K562 (cell line): ENCODE measurements around the gene ASRGL1. TPM values are rescaled to one million over a fixed set of nuclear protein-coding genes. Genes with fewer than 3 reads are reported as not detected.

Source experiments
- CBFA2T3 ChIP-seq: fragments of 450-650 bp; IDR thresholded peaks from 2 replicates; pipeline ENCODE4 v1.6.1; 2017
- CBX2 ChIP-seq: fragments of 200-600 bp; sonication (generic); IDR thresholded peaks from one replicate; pipeline ENCODE4 v1.6.1; 2012; ENCODE audit warnings: mild to moderate bottlenecking, low read length, inconsistent platforms; ENCODE audit not compliant: insufficient read depth, poor library complexity, severe bottlenecking
- CCNT2 ChIP-seq: IDR thresholded peaks from 2 replicates; pipeline ENCODE4 v1.6.1; 2011; ENCODE audit warnings: borderline replicate concordance, low read depth, mild to moderate bottlenecking, moderate library complexity, mixed read lengths, low read length; ENCODE audit not compliant: insufficient read length; ENCODE audit errors: extremely low read depth
- CXXC5 ChIP-seq: fragments of 250-450 bp; sonication (Bioruptor Pico); IDR thresholded peaks from 2 replicates; pipeline ENCODE4 v1.8.0; 2022; ENCODE audit warnings: inconsistent platforms, mild to moderate bottlenecking, moderate library complexity
- MECOM ChIP-seq: fragments of 250-450 bp; sonication (Bioruptor Pico); IDR thresholded peaks from 2 replicates; pipeline ENCODE4 v1.8.0; 2022; ENCODE audit warnings: inconsistent platforms
- MTA2 ChIP-seq: fragments of 450-650 bp; IDR thresholded peaks from 2 replicates; pipeline ENCODE4 v1.6.1; 2016; ENCODE audit warnings: low read depth
- NONO ChIP-seq, 2 experiments: fragments of 200-400 bp in 1 of 2; fragments of 450-650 bp in 1 of 2; formaldehyde crosslinking in 1 of 2; IDR thresholded peaks; 2 replicates each; pipeline ENCODE4 v1.6.1; 2017; ENCODE audit warnings: low read depth in 2 of 2, mild to moderate bottlenecking in 2 of 2, moderate library complexity in 2 of 2, low read length in 1 of 2
- NR4A1 ChIP-seq, 2 experiments: fragments of 250-450 bp in 1 of 2; fragments of 450-650 bp in 1 of 2; sonication (Bioruptor Pico) in 1 of 2; IDR thresholded peaks; 2 replicates each; pipeline versions ENCODE4 v1.4.0 to v1.6.1; 2016 to 2020; ENCODE audit warnings: mild to moderate bottlenecking in 2 of 2, missing compliant biosample characterization in 1 of 2, missing genetic modification characterization in 1 of 2, moderate library complexity in 1 of 2
- RB1 ChIP-seq: fragments of 450-650 bp; IDR thresholded peaks from 2 replicates; pipeline ENCODE4 v1.6.1; 2017; ENCODE audit warnings: low read depth, mild to moderate bottlenecking
- RCOR1 ChIP-seq, 2 experiments: IDR thresholded peaks; 2 replicates each; pipeline ENCODE4 v1.6.1; 2012; ENCODE audit warnings: low read depth in 2 of 2, low read length in 2 of 2, borderline replicate concordance in 1 of 2, improper control_type of control experiment in 1 of 2
- TEAD1 ChIP-seq, 2 experiments: fragments of 450-650 bp in 1 of 2; sonication (generic) in 1 of 2; formaldehyde crosslinking; IDR thresholded peaks; 2 replicates each; pipeline versions ENCODE4 v1.4.0 to v1.8.0; 2020 to 2022; ENCODE audit warnings: mild to moderate bottlenecking in 2 of 2, missing genetic modification reagents in 1 of 2
- TOE1 ChIP-seq, 2 experiments: fragments of 450-650 bp in 1 of 2; sonication (generic) in 1 of 2; formaldehyde crosslinking in 1 of 2; IDR thresholded peaks; 2 replicates each; pipeline versions ENCODE4 v1.7.1 to v1.8.0; 2016 to 2022; ENCODE audit warnings: borderline replicate concordance in 2 of 2, mild to moderate bottlenecking in 2 of 2, antibody characterized with exemption in 1 of 2, inconsistent platforms in 1 of 2, low read depth in 1 of 2, missing genetic modification reagents in 1 of 2, moderate library complexity in 1 of 2
- ZFX ChIP-seq: sonication (generic); formaldehyde crosslinking; IDR thresholded peaks from 2 replicates; pipeline ENCODE4 v1.8.0; 2022; ENCODE audit warnings: mild to moderate bottlenecking, missing genetic modification reagents, moderate library complexity
- ZNF79 ChIP-seq: fragments of 250-450 bp; sonication (Bioruptor Pico); IDR thresholded peaks from 2 replicates; pipeline ENCODE4 v1.4.0; 2020; ENCODE audit warnings: low read depth, mild to moderate bottlenecking, moderate library complexity
- polyA plus RNA-seq, 8 experiments: library from polyadenylated mRNA; depleted of rRNA in 4 of 8; stranded (reverse) in 5 of 8; unstranded in 3 of 8; fragments of >200 nt; fragmentation: Nextera tagmentation in 2 of 8; fragmentation: Illumina TruSeq in 1 of 8; extraction: Ambion mirVana in 2 of 8; extraction: Trizol in 1 of 8; gene quantifications; 2 replicates each; pipeline versions ENCODE4 v1.2.1 to v1.2.3, GENCODE V29; 2011 to 2014; ENCODE audit warnings: inconsistent platforms in 1 of 8, missing spikeins in 1 of 8
- total RNA-seq, 7 experiments: library from RNA; depleted of rRNA in 6 of 7; stranded (reverse); fragments of >200 nt in 6 of 7; fragmentation: Illumina TruSeq in 2 of 7; extraction: Trizol in 2 of 7; gene quantifications; 2 replicates each; pipeline versions ENCODE4 v1.2.1 to v1.2.3, GENCODE V29; 2011 to 2021; ENCODE audit warnings: low replicate concordance in 1 of 7
- TF ChIP-seq, protein P1 (sequence below): fragments of 200-800 bp; sonication (Bioruptor generic); IDR thresholded peaks from 2 replicates; pipeline ENCODE4 v1.6.1; 2017; ENCODE audit warnings: missing genetic modification characterization, missing compliant biosample characterization
- TF ChIP-seq, protein P2 (sequence below), 2 experiments: IDR thresholded peaks; 2 replicates each; pipeline ENCODE4 v1.6.1; 2011; ENCODE audit warnings: borderline replicate concordance in 1 of 2, control low read depth in 1 of 2, low read depth in 1 of 2, low read length in 1 of 2, mild to moderate bottlenecking in 1 of 2, mixed read lengths in 1 of 2, moderate library complexity in 1 of 2; ENCODE audit not compliant: insufficient read depth in 1 of 2, insufficient read length in 1 of 2, poor library complexity in 1 of 2, severe bottlenecking in 1 of 2; ENCODE audit errors: extremely low read depth in 1 of 2
- TF ChIP-seq, protein P3 (sequence below): fragments of 450-650 bp; IDR thresholded peaks from 2 replicates; pipeline ENCODE4 v1.6.1; 2016; ENCODE audit warnings: antibody characterized with exemption
- TF ChIP-seq, protein P4 (sequence below): sonication (generic); formaldehyde crosslinking; IDR thresholded peaks from 2 replicates; pipeline ENCODE4 v1.8.1; 2023; ENCODE audit warnings: mild to moderate bottlenecking, missing genetic modification reagents, moderate library complexity

Gene ASRGL1
- total and polyA plus RNA-seq, 9 of the 15 experiments (the other 6 are each of a cell fraction or from before 2014, with no cell fraction given): 3.1 to 23.0 (median 11.2) TPM

DNA sequence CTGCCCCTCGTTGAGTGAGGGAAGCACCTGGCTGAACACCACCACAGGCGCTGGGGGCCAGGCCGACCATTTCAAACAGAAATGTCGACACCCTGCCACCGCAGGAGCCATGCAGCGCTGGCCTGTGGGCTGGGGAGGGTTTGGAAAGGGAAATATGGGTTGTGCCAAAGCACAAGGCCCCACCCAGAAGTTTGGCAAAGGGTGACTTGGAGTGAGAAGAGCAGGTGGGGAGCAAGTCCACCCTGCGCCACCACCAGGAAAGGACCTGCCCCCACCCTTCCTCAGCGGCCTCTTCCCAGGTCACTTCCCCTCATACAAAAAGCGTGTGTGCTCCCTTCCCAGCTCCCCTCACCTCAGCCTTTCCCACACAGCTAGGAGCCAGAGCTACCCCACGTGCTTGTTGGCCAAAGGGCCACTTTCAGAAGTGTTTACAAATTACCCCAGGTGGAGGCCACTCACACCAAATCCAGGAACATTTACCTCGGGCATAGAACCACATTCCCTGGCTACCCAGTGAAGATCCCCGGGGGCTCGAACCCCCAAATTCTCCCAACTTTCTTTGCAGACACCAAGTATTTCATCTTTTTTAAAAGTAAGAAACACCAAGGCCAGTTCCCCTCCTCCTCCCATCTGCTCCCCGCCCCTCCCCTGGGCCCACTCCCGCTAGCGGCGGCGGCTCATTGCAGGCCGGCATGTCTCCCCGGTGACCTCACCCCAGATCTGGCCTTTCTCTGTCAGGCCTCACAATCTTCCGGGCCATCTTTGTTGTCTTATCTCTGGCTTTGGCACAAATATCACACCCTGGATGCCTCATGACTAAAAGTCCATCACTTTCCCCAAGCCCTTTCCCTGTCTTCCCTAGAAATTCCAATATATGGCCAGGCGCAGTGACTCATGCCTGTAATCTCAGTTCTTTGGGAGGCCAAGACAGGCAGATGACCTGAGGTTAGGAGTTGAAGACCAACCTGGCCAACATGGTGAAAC, 61.1 kb downstream of the ASRGL1 start (continued):
- TF ChIP-seq RCOR1 (IDR thresholded peaks at IDR 0.05; ENCODE audit: borderline replicate concordance in 1 of 2, low read depth in 2 of 2, low read length in 2 of 2): peak in 1 of 2 experiments; percentile 56; a peak in 1 of 4 replicates
- 0 out of 2 replicates have a peak, but pooled peaks have one; percentile 24 for TF ChIP-seq TOE1 (IDR thresholded peaks at IDR 0.05; ENCODE audit: borderline replicate concordance)
- TF ChIP-seq TOE1 (CRISPR knock-in tag; IDR thresholded peaks at IDR 0.05; ENCODE audit: borderline replicate concordance, low read depth): no peak
- TF ChIP-seq TEAD1 (CRISPR knock-in tag; IDR thresholded peaks at IDR 0.05): peak in 1 of 2 experiments; percentile 71; a peak in 2 of 4 replicates
- 0 out of 2 replicates have a peak, but pooled peaks have one; percentile 34 for TF ChIP-seq ZNF79 (CRISPR knock-in tag)
- TF ChIP-seq, protein P1, sequence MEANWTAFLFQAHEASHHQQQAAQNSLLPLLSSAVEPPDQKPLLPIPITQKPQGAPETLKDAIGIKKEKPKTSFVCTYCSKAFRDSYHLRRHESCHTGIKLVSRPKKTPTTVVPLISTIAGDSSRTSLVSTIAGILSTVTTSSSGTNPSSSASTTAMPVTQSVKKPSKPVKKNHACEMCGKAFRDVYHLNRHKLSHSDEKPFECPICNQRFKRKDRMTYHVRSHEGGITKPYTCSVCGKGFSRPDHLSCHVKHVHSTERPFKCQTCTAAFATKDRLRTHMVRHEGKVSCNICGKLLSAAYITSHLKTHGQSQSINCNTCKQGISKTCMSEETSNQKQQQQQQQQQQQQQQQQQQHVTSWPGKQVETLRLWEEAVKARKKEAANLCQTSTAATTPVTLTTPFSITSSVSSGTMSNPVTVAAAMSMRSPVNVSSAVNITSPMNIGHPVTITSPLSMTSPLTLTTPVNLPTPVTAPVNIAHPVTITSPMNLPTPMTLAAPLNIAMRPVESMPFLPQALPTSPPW (CRISPR knock-in tag): peak; percentile 72
- TF ChIP-seq MTA2: peak; percentile 55; the same call in 1 of the 2 replicates
- peak; percentile 76 for TF ChIP-seq ZFX (CRISPR knock-in tag)
- TF ChIP-seq CCNT2: peak; percentile 65
- peak; percentile 39; the same call in 1 of the 2 replicates for TF ChIP-seq MECOM
- TF ChIP-seq, protein P2, sequence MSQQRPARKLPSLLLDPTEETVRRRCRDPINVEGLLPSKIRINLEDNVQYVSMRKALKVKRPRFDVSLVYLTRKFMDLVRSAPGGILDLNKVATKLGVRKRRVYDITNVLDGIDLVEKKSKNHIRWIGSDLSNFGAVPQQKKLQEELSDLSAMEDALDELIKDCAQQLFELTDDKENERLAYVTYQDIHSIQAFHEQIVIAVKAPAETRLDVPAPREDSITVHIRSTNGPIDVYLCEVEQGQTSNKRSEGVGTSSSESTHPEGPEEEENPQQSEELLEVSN (IDR thresholded peaks at IDR 0.05; ENCODE audit: borderline replicate concordance in 1 of 2, extremely low read depth in 1 of 2, insufficient read depth in 1 of 2, insufficient read length in 1 of 2, low read depth in 1 of 2, low read length in 1 of 2, poor library complexity in 1 of 2, severe bottlenecking in 1 of 2): peak in 1 of 2 experiments; percentile 31
- no peak for TF ChIP-seq CBX2
- TF ChIP-seq, protein P3, sequence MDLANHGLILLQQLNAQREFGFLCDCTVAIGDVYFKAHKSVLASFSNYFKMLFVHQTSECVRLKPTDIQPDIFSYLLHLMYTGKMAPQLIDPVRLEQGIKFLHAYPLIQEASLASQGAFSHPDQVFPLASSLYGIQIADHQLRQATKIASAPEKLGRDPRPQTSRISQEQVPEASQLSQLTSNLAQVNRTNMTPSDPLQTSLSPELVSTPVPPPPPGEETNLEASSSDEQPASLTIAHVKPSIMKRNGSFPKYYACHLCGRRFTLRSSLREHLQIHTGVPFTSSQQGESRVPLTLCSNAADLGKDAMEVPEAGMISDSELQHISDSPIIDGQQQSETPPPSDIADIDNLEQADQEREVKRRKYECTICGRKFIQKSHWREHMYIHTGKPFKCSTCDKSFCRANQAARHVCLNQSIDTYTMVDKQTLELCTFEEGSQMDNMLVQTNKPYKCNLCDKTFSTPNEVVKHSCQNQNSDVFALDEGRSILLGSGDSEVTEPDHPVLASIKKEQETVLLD: peak; percentile 50; the same call in 1 of the 2 replicates
- peak in 1 of 2 experiments; percentile 34; a peak in 1 of 4 replicates for TF ChIP-seq NONO (IDR thresholded peaks at IDR 0.05; ENCODE audit: low read depth in 2 of 2, low read length in 1 of 2)
- TF ChIP-seq CXXC5 (CRISPR knock-in tag): peak; percentile 62
- peak; percentile 59; the same call in 1 of the 2 replicates for TF ChIP-seq CBFA2T3
- TF ChIP-seq, protein P4, sequence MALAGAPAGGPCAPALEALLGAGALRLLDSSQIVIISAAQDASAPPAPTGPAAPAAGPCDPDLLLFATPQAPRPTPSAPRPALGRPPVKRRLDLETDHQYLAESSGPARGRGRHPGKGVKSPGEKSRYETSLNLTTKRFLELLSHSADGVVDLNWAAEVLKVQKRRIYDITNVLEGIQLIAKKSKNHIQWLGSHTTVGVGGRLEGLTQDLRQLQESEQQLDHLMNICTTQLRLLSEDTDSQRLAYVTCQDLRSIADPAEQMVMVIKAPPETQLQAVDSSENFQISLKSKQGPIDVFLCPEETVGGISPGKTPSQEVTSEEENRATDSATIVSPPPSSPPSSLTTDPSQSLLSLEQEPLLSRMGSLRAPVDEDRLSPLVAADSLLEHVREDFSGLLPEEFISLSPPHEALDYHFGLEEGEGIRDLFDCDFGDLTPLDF: no peak
- TF ChIP-seq NR4A1 (CRISPR knock-in tag; IDR thresholded peaks at IDR 0.05): no peak
- TF ChIP-seq NR4A1 (tag; IDR thresholded peaks at IDR 0.05): peak; percentile 79; the same call in 1 of the 2 replicates
- TF ChIP-seq RB1: peak; percentile 26; the same call in 1 of the 2 replicates
